Ecto neural progenitor cell (in vitro differentiated cells): Measurements from ENCODE around the gene TLK1.

Experiments
- DNase-seq: peaks from one replicate; pipeline ENCODE4 v3.0.0-alpha.2; 2018; ENCODE audit warnings: low spot score

Gene TLK1

DNA sequence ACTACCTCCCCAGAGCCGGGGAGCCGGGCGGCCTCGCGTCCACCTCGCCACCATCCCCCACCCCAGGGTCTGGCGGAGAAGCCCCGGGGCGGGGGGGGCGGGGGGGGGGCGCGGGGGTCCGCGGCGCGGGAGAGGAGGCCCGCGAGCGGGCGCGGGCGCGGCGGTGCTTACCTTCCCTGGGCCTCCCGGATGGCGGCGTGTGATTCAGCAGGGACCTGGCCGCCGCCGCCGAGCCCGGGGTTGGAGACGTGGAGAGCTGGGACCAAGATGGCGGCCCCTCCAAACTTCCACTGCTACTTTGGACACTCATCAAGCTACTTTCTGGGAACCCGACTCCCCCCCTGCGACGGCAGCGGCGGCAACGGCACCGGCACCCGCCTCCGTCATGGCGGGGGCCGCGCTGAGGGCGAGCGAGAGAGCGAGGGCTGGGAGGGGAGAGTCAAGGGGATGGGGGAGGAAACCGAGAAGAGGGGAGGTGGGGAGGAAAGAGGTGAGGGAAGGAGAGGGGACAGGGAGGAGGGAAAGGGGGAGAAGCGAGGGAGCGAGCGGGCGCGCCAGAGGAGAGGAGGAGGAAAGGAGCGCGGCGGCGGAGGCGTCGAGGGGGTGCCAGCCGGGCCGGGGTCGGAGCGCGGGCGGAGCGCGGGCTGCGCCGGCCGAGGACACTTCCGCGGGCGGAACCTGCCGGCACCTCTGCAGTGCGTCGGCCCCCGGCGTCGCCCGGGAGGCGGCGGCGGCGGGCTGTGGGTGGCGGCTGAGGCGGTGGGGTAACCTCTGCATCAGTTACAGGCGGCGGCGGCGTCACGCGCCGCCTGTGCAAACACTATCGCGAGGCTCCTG, at the start of gene TLK1:
Gene TLK1 (minus strand): TSS at position 775 of the 837 bp plus-strand sequence. CDS start 465 bp downstream, at position 310.
- peak; percentile 87 for DNase-seq

DNA sequence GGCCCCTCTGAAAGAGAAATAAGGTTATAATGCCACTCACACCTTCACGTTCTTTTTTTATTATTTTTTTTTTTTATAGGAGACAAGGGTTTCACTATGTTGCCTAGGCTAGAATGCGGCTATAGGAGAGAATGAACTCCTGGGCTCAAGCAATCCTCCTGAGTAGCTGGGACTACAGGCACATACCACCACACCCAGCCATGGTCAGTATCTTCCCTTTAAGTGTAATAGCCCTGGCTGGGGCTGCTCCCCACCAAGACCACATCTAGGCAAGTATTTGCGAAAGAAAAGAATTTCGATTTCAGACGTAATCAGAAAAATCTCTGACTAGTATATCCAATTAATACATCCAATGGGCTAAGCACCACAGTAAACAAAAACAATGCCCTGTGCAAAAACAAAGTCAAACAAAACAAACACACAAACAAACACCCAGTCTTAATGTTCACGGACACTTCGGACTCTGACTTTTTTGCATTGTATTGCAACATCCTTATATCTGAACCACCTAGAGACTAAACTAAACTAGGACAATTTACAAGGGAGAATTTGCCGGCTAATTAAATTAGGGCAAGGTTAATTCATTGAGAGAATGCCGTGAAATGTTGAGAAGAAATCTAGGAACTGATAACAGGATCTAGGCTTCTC, 49.6 kb upstream of the TLK1 start:
- DNase-seq: no peak

DNA sequence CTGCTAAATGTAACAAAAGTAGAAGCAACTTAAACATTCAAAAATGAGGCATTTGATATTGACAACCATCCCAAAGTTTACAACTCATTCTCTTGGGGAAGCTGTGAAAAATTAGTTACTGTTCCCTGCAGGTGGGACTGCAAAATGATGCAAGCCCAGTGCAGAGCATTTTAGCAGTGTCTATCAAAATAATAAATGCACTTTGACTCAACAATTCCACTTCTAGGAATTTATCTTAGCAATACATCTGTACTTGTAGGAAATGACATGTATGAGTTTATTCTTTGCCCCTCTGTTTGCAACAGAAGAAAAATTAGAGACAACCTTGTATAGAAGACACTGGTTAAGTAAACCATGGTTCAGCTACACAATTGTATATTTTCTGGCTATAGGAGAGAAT, 48.0 kb upstream of the TLK1 start:
- DNase-seq: no peak

DNA sequence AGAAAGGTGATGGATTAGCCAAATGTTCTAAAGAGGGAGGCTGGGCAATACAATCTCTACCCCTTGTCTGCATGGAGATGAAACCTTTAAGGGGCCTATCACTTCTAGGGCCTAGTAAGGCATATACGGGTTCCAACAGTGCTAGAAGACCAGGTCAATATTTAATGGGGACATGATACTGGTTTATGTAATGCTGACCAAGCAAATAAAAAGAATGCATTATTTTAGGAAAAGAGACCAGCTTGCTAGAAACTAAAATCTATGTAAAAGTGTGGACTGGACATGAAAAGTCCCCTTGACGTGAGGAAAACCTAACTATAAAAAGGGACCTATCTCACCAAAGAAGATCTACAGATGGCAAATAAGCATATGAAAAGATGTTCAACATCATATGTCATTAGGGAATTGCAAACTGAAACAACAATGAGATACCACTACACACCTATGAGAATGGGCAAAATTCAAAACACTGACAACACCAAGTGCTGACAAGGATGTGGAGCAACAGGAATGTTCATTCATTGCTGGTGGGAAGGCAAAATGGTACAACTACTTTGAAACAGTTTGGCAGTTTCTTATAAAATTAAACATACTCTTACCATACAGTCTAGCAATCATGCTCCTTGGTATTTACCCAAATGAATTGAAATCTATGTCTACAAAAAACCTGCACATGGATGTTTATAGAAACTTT, 45.9 kb upstream of the TLK1 start:
- no peak for DNase-seq

DNA sequence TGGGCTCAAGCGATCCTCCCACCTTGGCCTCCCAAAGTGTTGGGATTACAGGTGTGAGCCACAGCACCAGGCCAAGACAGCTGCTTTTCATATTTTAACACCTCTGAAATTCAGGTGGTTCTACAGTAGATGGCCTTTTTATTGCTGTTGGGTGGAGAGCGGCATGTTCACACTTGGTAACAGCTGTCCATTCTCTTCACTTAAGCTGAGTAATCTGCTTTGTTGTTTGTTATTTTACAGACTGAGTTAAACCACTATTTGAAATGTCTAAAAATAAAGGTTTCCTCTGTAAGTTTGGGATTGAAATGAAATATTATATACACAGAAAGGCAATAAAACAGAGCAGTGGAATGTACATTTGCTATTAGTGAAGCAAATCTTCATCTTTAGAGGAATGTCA, 44.9 kb upstream of the TLK1 start:
- DNase-seq: no peak

DNA sequence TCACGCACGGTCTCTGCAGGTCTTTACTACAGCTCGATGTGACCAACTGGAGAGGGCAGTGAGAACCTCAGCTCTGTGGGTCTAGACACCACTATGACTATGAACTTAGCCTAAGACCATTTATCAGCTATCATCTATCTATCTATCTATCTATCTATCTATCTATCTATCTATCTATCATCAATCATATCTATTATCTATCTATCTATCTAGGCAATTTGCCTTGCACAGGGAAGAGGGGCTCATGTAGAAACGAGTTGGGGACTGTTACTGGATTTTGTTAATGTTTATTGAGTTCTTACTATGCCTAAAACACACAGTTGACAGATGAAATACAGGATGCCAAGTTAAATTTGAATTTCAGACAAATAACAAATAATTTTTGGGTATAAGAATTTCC, 41.1 kb upstream of the TLK1 start:
- no peak for DNase-seq

DNA sequence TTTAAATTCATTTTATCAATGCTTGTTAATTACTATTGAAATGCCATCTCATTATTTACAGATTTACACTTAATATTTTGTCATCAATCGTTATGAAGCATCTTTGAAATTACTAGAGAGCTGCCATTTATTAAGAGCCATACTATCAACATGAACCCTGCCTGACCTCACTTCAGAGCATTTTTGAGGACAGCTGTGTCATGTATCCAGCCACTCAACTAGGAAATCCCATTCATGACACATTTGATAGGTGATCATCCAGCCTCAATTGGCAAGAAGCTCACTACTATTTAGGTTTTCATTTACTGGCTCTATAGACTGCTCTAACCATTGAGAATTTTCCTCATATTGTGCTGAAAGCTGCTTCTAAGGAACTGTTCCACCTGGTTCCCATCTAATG, 40.6 kb upstream of the TLK1 start:
- no peak for DNase-seq

DNA sequence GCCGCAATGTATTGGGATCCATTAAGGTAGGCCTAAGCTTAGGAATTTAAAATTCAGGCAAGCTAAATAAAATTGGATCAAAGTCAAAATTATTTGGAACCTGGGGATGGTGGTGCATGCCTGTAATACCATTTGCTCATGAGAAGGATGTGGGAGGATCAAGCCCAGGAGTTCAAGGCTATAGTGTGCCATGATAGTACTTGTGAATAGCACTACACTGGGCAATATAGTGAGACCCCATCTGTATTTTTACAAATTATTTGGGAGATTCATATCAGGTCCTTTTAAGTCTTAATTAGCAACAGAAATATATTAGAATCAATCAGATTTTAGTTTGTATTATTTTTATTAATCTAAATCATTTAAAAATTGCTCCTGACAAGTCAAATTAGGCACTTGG, 39.8 kb upstream of the TLK1 start:
- no peak for DNase-seq

DNA sequence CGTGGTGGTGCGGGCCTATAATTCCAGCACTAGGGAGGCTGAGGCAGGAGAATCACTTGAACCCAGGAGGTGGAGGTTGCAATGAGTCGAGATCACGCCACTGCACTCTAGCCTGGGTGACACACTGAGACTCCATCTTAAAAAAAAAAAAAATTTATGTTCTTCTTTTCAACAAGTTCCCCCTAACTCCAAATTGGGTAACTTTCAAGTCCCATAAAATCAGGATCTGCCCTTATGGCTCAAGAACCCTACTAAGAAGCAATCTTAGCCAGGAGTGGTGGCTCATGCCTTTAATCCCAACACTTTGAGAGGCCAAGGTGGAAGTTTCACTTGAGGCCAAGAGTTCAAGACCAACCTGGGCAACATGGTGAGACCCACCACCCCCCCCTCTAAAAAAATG, 30.3 kb upstream of the TLK1 start:
- no peak for DNase-seq

DNA sequence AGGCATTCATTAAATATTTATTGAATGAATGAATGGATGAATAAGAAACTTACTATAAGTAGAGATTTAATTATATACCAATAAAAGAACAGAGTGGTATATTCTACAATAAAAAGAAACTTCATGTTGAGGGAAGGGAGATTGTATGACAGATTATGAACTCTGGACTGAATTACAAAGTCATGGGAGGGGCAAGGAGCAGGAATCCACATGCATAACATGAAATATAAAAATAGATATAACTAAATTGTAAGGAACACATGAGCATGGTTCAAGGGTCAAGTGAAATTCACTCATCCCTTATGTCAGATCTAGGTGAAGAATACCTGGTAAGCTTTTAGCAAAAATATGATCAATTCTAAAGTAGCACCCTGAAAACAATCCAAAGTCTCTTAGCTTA, 27.1 kb upstream of the TLK1 start:
- DNase-seq: no peak

DNA sequence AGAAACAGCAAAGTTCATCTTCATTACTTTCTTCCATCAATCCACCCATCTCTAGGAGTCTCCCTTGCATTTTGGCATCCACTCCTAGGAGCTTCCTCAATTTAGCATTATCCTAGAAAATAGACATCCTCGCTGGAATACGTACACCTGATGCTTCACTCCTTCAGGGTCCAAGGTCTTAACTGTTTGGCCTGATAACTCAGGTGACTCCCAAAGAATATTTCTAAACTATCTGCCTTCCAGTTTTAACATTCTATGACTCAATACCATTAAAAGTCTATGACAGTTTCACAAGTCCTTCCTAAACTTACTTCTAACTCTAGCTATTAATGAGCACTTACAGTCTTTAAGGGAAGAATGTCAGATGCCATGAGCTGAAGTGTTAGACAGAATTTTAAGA, 26.5 kb upstream of the TLK1 start:
- no peak for DNase-seq

DNA sequence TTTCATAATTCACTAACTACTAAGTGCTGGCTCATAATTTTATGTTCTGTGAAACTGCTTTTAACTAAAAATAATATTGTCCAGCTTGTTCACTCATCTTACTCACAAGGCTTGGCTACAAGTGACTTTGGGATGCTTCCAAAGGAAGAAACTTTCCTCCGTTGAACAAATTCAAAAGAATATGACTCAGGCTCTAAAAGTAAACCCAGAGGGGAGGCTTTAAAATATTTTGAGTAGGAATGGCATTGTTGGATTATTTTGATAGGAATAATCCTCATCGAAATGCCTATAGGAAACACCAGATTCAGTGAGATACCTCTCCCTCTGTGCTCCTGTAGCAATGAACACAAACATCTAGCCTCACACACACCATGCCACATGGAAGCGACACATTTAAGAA, 25.2 kb upstream of the TLK1 start:
- no peak for DNase-seq

DNA sequence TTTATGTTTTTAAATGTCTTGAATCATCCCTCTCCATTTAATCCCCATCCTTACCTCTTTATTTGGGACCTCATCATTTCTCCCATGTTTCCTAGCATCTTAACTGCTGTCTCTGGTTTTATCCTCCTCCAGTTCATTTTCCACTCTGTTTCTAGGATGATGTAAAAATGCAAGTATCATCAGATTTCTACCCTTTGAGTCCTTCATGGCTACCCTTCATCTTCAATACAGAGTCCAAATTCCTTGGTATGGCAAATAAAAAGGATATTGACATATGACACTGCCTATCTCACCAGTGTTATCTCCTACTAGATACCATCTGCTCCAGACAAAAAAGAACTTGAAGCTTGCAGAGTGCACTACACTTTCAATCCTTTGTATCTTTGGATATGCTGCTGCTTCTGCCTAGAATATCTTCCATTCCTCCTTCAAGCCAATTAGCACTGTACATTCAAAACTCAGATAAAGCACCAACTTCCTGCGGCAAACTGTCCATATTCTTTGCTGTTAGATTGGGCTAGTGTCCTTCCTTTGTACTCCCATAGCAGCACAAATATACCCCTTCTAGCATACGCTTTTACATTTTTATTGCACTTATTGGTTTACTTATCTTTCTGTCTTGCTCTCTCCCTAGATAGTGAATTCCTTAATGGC, 24.6 kb upstream of the TLK1 start:
- no peak for DNase-seq

DNA sequence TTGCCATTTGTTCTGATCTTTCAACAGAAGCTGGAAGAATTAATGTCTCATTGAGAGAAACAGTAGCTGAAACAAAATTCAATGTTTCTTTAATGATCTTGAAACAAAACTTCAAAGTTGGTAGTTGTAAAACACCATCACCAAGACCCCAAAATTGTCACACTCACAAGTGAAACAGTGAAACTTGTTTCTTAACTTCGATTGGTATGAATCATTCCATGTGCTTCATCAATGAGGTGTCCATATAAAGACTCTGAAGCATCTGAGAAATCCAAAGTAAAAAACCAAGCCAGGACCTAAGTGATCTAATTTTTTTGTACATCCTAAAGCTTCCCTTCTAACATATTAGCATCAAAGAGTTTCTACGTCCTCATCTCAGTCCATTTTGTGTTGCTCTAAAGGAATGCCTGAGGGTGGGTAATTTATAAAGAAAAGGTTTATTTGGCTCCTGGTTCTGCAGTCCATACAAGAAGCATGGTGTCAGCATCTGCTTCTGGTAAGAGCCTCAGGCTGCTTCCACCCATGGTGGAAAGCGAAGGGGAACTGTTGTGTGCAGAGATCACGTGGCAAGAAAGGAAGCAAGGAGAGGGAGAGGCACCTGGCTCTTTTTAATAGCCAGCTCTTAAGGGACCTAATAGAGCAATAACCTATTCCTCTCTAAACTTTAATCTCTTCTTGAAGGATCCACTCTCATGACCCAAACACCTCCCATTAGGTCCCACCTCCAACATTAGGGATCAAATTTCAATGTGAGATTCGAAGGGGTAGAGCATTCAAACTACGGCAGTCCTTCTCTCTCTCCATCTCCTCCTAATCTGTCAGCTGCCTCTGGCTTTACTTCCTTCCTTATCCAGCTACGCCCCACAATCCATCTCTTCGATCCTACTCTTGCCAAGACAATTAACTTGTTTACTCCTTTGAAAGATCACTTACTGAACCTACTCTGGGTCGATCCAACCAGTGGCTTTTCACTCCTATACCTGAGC, 20.7 kb upstream of the TLK1 start:
- no peak for DNase-seq

DNA sequence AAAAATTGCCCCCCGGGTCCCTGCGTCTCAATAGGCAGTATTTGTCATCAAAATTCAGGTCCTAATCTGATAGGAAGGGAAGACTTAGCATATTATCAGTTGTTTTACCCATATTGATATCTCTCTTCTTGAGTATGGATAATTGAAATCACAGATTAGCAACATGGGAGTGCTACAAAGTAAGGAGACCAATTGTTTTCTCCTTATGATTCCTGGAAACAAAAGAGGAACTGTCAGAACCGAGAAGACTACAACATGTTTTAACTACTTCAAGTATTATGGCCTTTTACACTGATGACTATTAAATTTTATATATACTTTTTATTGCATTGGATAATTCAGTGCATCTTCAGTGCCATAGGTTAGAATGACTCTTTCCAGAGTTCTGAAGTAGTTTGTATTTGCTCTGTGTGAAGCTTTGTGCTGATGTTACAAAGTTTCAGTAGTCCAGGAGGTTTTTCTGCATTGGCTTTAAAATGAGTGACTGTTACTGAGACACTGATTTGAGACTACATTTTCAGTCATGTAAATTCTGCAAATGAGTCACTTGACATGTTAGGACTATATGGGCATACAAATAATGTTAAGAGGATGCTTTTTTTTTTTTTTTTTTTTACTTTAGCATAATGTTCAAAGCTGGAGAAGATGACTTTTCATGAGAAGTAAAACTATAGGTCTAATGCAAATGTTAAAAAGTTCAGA, 19.7 kb upstream of the TLK1 start:
- DNase-seq: no peak

DNA sequence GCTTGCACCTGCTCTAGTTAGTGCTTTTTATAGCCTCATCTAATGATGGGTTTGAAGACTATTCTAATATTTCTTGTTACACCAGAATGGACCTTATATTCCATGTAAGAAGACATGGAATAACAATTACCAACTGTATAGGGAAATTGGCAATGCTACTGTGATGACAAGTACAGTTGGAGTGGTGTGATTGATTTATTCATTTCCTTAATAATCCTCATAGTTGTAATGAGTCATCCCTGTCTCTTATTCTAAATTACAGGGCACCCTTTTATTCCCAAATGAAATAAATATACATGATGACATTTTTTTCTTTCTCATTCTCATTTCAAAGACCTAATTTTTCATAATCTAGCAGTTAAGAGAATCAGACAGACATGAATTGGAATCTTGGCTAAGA, 18.3 kb upstream of the TLK1 start:
- DNase-seq: no peak

DNA sequence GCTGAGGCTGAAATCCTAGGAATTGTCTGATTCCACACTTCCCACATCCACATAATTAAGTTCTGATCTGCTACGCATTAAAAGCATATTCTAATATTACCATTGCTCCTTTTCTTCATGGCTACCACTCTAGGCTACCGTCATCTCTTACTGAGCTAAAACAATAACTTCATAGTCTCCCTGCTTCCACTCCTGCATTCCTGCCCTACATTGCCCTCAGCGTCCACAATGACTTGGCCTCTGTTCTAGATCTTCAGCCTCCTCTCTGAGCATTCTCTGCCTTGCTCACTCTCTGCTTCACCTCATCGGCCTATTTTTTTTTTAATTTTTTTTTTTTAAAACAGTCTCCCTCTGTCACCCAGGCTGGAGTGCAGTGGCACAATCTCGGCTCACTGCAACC, 15.8 kb upstream of the TLK1 start:
- no peak for DNase-seq

DNA sequence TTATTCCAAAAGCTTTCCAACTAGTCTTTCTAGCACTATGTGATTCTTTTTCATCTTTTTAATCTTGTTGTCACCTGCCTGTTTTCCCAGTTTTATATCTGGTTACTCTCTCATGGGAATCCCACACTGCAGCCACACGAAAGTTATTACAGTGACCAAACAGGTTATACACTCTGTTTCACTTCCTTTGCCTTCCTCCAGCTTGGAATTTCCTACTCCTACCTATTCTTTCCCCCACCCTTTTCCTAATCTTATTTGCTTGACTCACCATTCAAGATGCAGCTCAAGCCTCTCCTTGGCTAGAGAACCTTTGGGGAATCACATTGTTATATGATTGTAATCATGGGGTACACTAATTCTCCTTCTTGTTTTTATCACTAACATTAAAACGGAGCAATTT, 13.4 kb upstream of the TLK1 start:
- DNase-seq: no peak

DNA sequence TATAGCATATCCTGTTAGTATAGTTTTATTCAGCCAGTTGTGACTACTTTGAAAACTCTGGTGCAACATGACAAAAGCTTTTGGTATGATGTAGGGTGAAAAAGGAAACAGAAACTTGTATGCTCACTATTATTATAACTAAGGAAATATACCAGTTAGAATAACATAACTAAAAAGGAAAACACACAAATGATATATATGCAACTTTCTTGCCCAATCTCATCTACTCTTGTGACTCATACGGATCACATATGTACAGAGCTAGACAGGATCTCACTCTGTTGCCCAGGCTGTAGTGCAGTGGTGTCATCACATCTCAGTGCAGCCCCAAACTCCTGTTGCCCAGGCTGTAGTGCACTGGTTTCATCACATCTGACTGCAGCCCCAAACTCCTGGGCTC, 12.4 kb upstream of the TLK1 start:
- DNase-seq: no peak

DNA sequence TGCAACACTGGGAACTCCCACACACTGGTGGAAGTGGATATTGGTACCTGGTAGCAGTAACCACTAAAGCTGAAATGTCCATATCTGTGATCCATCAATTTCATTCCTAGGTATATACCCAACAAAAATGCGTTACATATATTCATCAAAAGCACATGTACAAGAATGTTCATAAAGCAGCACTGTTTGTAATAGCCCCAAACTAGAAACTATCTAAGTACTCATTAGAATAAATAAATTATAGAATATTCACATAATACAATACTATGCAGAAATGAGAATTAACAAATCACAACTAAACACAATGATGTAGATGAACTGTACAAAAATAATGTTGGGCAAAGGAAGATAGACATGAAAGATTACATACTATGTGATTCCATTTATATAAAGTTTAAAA, 11.1 kb upstream of the TLK1 start:
- DNase-seq: no peak

DNA sequence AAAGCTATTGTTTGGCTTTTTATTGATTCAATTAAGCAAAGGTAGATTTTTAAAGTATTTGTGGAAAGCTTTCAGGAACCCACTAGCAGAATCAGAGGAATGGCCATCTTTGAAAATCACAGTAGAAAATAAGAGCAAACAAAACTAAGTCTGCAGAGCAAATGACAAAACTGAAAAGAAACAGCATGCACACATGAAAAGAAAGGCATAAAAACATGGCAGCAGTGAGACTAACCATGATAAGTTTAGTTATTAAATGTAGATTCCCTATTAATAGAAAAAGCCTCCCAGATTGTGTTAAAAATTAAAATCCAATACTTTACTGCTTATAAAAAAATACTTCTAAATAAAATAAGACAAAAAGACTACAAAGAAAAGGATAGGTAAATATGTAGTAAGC, 9.1 kb upstream of the TLK1 start:
- no peak for DNase-seq
